Omental fat pad (tissue), 4 donors: ENCODE measurements around the gene ABR. TPM values are rescaled to one million over a fixed set of nuclear protein-coding genes. Genes with fewer than 3 reads are reported as not detected.
A peak's percentile ranks its signal among the peaks of the same experiment; 100 is the strongest.

Experiments used
- ATAC-seq: fragments of 150-250 bp; one replicate; pipeline ENCODE4 v1.9.1; 2016; ENCODE audit warnings: mild to moderate bottlenecking, moderate library complexity; ENCODE audit not compliant: low FRiP score
- DNase-seq: peaks from one replicate; pipeline ENCODE4 v3.0.0-alpha.2; 2019; ENCODE audit warnings: low spot score
- total RNA-seq, 4 donors: library from RNA; depleted of rRNA; stranded (reverse); fragments of >200 nt; gene quantifications; one replicate each; pipeline ENCODE4 v1.1.0, GENCODE V29; 2016
- TF ChIP-seq, protein P1 (sequence below), 3 donors: fragments of 450-650 bp; IDR thresholded peaks; one replicate each; pipeline ENCODE4 v1.5.1; 2016 to 2017; ENCODE audit warnings: antibody characterized with exemption in 3 of 3, mild to moderate bottlenecking in 3 of 3, moderate library complexity in 2 of 3

Gene ABR
- total RNA-seq, 4 donors from 2014 or later = 51.1 to 92.1 (median 75.8) TPM

DNA sequence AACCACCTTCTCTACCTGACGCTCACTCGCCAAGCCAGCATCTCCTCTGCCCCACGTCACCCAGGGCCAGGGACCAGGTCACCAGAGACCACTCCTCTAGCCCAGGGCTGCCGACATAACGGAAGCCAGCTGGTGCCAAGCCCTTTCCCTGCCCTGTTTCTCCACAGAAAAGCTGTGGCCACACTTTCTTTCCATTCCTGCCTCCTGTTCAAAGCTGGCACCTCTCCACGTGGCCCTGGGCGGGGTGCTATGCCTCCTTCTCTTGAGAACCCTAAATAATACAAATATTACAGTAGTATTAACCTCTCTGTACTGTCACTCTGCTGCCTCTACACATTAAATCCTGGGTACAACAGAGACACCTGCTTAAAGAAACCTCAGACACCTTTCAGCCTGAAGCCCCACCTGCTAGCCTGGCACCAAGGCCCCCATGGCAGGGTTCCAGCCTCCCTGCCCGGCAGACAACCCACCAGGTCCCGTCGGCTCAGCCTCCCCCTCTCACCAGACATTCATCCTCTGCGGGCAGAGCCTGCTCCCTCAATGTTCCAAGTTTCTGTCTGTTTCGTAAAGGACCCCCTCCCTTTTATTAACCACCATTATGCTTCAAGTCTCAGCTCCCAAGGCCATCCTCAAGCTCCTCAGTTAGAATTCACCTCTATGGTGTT lies 120.5 kb downstream of the ABR start:
- TF ChIP-seq, protein P1, sequence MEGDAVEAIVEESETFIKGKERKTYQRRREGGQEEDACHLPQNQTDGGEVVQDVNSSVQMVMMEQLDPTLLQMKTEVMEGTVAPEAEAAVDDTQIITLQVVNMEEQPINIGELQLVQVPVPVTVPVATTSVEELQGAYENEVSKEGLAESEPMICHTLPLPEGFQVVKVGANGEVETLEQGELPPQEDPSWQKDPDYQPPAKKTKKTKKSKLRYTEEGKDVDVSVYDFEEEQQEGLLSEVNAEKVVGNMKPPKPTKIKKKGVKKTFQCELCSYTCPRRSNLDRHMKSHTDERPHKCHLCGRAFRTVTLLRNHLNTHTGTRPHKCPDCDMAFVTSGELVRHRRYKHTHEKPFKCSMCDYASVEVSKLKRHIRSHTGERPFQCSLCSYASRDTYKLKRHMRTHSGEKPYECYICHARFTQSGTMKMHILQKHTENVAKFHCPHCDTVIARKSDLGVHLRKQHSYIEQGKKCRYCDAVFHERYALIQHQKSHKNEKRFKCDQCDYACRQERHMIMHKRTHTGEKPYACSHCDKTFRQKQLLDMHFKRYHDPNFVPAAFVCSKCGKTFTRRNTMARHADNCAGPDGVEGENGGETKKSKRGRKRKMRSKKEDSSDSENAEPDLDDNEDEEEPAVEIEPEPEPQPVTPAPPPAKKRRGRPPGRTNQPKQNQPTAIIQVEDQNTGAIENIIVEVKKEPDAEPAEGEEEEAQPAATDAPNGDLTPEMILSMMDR (IDR thresholded peaks at IDR 0.05) = no peak

DNA sequence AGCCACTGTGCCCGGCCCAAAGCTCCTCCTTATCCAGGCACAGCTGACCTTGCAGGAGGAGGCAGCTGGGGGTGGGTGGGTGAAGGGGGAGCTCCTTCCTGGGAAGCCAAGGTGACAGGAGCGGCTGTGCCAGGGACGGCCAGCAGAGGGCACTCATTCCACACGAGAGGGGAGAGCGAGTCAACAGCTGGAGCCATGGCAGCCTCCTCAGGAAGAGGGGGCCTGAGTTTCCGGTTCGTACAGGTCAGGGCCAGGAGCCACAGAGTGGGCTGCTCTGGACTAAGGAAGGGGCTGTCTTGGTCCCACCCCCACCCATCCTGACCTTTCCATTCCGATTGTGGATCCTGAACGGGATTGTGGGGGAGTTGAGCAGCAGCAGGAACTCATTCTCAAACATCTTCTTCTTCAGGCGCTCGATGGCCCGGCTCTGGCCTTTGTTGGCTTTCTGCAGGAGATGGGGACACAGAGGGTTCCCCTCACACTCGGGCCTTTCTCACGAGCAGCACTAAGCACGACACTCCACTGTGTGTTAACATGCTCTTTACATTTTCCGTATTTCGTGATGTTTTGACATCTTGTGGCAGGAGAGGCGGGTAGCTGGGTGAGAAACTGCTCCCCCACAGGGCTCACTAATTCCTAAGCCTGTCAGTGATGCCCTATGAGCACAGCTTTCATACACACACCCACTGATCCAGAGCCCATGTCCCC lies 121.2 kb downstream of the ABR start:
- no peak for ATAC-seq
- no peak for DNase-seq
- TF ChIP-seq, protein P1 (IDR thresholded peaks at IDR 0.05) = no peak

More for the DNA sequence above, 120.5 kb downstream of the ABR start:
- ATAC-seq (no peak), DNase-seq (no peak)

DNA sequence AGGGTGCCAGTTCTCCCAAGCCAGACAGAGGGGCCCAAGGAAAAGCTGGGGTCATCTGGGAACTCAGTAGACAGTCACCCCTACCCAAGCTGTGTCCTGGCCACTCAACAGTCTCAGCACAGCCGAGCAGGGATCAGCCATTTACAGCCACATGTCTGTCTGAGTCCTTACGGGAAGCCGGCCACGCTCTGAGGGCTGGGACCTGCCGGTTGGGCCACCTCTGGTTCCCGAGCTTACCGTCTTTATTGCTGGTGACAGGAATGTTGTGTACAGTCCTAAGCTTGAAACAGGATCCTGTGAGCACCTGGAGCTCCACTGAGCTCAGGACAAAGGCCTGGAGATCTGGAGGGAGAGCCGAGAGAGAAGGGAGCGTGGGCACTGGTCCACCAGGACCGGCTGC lies 123.0 kb downstream of the ABR start:
- no peak for DNase-seq
- TF ChIP-seq, protein P1 (IDR thresholded peaks at IDR 0.05) = no peak
- ATAC-seq = no peak

DNA sequence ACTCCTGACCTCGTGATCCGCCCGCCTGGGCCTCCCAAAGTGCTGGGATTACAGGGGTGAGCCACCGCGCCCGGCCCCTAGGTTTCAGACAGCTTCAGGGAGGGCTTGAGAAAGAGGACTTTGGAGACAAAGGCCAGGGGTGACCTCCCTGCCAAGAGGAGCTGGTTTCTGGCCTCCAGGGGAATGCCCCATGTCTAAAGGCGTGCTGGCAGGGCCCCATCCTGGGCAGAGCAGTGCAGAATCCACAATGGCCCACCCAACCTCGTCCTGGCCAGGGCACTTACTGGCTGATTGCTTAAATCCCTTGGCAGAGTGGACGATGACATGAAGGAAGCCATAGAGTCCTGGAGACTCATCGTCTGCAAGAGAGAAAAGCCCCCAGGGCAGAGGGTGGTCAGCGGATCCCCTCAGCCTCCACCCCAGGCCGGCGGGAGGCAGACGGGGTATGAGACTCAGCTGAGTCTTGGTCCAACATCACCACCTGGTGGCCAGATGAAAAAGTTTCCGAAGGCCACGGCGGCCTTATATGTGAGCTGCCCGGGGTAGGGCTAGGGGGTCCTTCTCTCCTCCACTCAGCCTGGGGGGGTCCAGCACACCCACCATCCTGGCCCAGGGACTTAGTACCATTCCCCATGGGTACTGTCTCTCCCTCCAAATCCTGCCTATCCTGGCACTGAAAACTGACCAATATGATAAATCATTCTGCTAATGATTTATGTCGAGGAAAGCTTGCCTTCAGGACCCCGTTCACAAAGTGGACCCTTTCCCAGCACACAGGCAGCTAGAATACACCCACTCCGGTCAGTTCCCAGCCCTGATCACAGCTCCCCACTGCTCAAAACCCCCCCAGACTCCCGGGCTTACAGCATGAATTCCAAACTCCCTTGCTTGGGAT lies 123.8 kb downstream of the ABR start:
- DNase-seq (no peak), ATAC-seq (peak; percentile 45)
- TF ChIP-seq, protein P1 (IDR thresholded peaks at IDR 0.05) = peak in 1 of 3 donors; percentile 12

DNA sequence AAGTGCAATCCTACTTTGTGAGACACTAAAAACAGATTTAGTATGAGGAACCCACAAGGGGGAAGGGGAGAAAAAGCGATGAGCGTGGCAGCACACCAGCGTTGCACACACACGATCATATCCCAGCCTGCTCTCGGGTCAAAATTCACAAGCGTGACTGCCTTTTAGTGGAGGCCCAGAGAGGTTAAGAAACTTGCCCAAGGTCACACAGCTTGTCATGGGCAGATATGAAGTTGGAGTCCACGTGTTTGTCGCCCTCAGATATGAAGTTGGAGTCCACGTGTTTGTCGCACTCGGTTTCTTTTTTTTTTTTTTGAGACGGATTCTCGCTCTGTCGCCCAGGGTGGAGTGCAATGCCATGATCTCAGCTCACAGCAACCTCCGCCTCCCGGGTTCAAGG lies 124.5 kb downstream of the ABR start:
- no peak for DNase-seq
- no peak for ATAC-seq
- TF ChIP-seq, protein P1 (IDR thresholded peaks at IDR 0.05) = no peak

DNA sequence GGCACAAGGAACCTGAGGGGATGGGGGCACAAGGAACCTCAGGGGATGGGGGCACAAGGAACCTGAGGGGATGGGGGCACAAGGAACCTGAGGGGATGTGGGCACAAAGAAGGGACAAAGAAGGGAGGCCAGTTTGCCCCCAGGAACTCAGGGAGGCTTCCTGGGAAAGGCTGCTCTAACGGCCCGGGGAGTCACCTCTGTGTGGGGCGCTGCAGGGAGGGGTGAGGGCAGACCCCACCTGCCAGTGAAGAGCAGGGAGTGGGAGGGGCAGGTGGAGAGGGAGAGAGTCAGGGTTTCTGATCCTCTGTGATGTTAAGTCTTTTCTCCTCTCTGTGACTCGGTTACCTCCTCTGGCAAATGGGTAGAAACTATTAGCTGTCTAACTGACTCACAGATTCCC lies 125.1 kb downstream of the ABR start:
- DNase-seq (no peak), ATAC-seq (no peak)
- TF ChIP-seq, protein P1 (IDR thresholded peaks at IDR 0.05) = no peak
